Measurements from ENCODE around the gene HSPG2. TPM values are rescaled to one million over a fixed set of nuclear protein-coding genes. Genes with fewer than 3 reads are reported as not detected.

Gene HSPG2
- total and polyA plus RNA-seq, 10 of the 15 experiments (the other 5 are each of a cell fraction or from before 2014, with no cell fraction given) = 0.30 to 3.4 (median 0.73) TPM; not detected in 2

DNA sequence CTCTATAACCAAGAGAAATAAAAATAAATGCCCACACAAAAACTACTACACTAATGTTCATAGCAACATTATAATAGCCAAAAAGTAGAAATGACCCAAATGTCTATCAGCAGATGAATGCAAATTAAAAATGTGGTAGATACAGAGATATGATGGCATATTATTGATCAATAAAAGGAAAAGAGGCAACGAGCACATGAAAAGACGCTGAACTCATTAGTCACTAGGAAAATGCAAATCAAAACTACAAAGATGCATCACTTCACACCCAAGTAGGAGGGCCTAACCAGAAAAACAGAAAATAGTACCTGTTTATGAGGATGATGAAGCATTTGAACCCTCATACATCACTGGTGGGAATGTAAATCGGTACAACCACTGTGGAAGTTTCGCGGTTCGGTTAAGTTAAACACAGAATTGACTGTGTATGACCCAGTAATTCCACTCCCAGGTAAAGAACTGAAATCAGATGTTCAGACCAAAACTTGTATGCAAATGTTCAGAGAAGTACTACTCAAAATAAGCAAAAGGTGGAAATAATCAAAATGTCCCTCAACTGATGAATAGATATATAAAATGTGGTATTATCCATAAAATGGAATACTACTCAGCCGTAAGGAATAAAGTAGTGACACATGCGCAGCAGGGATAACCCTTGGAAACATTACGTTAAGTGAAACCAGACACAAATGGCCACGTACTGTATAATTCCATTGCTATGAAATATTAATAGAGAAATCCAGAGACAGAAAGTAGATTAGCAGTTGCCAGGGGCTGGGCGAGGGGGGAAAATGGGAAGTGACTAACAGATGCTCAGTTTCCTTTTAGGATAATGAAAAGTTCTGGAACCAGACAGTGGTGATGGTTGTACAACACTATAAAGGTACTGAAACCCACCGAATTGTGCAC lies 157.2 kb downstream of the HSPG2 start (continued):
- TF ChIP-seq MEF2A (IDR thresholded peaks at IDR 0.05; ENCODE audit: insufficient read depth, low read depth, low read length) (peak; percentile 58; the same call in 1 of the 2 replicates), STAT3 (IDR thresholded peaks at IDR 0.05; ENCODE audit: low read depth, low read length) (peak; percentile 91; the same call in 1 of the 2 replicates), FOS (IDR thresholded peaks at IDR 0.05; ENCODE audit: borderline replicate concordance, extremely low read depth, insufficient read length) (no peak), E2F4 (IDR thresholded peaks at IDR 0.05; ENCODE audit: low read depth, low read length) (no peak), BACH1 (IDR thresholded peaks at IDR 0.05; ENCODE audit: borderline replicate concordance) (peak; percentile 80; the same call in 1 of the 2 replicates), SUPT20H (IDR thresholded peaks at IDR 0.05; ENCODE audit: borderline replicate concordance, control insufficient read depth, low read depth, low read length) (no peak), E2F8 (IDR thresholded peaks at IDR 0.05; ENCODE audit: low read depth, partially characterized antibody) (no peak), RAD21 (IDR thresholded peaks at IDR 0.05; ENCODE audit: insufficient read depth, low read depth, low read length) (no peak), RUNX3 (IDR thresholded peaks at IDR 0.05; ENCODE audit: low read length) (peak; percentile 97), SMAD1 (IDR thresholded peaks at IDR 0.05; ENCODE audit: low read depth, partially characterized antibody) (peak; percentile 54), CHD4 (IDR thresholded peaks at IDR 0.05) (no peak), CREB1 (IDR thresholded peaks at IDR 0.05; ENCODE audit: low read depth) (peak; percentile 86), BCLAF1 (IDR thresholded peaks at IDR 0.05) (no peak), HDAC6 (IDR thresholded peaks at IDR 0.05; ENCODE audit: unreplicated experiment) (peak; percentile 16), MEF2B (IDR thresholded peaks at IDR 0.05; ENCODE audit: partially characterized antibody, poor library complexity, severe bottlenecking) (peak; percentile 66), STAT1 (conservative IDR thresholded peaks at IDR 0.05) (no peak), SREBF2 (IDR thresholded peaks at IDR 0.05; ENCODE audit: low read length) (no peak)
- TF ChIP-seq, protein P1, sequence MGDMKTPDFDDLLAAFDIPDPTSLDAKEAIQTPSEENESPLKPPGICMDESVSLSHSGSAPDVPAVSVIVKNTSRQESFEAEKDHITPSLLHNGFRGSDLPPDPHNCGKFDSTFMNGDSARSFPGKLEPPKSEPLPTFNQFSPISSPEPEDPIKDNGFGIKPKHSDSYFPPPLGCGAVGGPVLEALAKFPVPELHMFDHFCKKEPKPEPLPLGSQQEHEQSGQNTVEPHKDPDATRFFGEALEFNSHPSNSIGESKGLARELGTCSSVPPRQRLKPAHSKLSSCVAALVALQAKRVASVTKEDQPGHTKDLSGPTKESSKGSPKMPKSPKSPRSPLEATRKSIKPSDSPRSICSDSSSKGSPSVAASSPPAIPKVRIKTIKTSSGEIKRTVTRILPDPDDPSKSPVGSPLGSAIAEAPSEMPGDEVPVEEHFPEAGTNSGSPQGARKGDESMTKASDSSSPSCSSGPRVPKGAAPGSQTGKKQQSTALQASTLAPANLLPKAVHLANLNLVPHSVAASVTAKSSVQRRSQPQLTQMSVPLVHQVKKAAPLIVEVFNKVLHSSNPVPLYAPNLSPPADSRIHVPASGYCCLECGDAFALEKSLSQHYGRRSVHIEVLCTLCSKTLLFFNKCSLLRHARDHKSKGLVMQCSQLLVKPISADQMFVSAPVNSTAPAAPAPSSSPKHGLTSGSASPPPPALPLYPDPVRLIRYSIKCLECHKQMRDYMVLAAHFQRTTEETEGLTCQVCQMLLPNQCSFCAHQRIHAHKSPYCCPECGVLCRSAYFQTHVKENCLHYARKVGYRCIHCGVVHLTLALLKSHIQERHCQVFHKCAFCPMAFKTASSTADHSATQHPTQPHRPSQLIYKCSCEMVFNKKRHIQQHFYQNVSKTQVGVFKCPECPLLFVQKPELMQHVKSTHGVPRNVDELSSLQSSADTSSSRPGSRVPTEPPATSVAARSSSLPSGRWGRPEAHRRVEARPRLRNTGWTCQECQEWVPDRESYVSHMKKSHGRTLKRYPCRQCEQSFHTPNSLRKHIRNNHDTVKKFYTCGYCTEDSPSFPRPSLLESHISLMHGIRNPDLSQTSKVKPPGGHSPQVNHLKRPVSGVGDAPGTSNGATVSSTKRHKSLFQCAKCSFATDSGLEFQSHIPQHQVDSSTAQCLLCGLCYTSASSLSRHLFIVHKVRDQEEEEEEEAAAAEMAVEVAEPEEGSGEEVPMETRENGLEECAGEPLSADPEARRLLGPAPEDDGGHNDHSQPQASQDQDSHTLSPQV (IDR thresholded peaks at IDR 0.05) = no peak

Data from GM12878 (cell line).